HK-2 (cell line): ENCODE measurements around the gene TEAD2.
"Not testable (repeated sequence)": the region's sequence is repeated elsewhere in the genome, so short reads cannot be mapped to it uniquely, and the experiment has no call there.

Experiments used
- DNase-seq: peaks from one replicate; pipeline ENCODE4 v3.0.0-alpha.2; 2018; ENCODE audit not compliant: unreplicated experiment

TEAD2 gene

GRCh38 chr19:49333418-49333805 is 28.8 kb downstream of the TEAD2 start:
- DNase-seq: no peak

DNA sequence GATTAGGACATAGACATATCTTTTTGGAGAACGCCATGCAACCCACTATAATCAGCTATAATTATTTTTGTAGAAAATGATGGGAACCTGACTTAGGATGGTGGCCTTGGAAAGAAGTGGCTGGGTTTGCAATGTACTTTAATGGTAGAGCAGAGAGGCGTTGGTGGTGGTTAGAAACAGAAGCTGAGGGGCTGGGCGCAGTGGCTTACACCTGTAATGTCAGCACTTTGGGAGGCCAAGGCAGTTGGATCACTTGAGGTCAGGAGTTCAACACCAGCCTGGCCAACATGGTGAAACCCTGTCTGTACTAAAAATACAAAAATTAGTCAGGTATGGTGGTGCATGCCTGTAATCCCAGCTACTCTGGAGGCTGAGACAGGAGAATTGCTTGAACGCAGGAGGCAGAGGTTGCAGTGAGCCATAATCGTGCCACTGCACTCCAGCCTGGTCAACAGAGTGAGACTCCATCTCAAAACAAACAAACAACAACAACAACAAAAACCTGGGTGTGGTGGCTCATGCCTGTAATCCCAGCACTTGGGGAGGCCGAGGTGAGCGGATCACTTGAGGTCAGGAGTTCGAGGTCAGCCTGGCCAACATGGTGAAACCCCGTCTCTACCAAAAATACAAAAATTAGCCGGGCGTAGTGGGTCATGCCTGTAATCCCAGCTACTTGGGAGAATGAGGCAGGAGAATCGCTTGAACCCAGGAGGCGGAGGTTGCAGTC is 29.4 kb downstream of the TEAD2 start:
- not testable (repeated sequence) for DNase-seq

- DNase-seq: peak; percentile 65
These were observed 30.6 kb downstream of the TEAD2 start for GRCh38 chr19:49331616-49332055.

- not testable (repeated sequence) for DNase-seq
These were observed 31.0 kb downstream of the TEAD2 start for GRCh38 chr19:49331187-49331586.

DNA sequence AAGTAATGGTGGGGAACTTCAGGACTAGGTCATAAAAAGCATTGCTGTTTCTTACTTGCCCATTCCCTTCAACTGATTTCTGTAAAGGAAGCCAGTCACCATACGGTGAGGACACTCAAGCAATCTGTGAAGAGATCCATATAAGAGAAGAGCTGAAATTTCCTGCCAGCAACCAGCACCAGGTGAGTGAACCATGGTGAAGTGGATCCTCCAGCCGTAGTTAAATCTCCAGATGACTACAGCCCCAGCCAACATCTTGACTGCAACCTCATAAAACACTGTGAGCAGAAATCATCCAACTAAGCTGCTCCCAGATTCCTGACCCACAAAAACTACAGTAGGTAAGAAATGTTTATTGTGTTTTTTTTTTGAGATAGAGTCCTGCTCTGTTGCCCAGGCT is 33.5 kb downstream of the TEAD2 start:
- DNase-seq: no peak

- DNase-seq: no peak
These were observed 34.2 kb downstream of the TEAD2 start for GRCh38 chr19:49327878-49328544.

DNA sequence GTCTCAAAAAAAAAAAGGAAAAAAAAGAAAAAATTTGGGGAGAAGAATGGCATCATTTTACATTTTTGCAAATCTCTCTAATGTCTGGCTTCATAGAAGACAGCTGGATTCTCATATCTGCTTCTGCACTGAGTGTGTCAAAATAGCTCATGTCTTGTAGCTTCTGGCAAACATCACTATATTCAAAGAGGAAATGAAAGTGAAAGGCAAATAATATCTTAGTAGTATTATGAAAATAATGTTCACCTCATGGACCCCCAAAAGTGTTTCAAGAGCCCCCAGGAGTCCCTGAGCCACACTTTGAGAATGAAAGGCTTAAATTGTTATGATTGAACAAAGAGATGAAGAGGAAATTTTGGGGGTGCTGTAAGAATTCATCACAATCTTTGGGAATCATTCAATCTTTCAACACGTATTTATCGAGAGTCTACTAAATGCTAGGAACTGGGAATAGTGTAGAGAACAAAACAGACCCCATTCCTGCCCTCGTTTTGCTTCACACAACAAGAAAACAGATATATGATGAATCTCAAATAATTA is 36.0 kb downstream of the TEAD2 start:
- DNase-seq: no peak

GRCh38 chr19:49325756-49326155 is 36.5 kb downstream of the TEAD2 start:
- DNase-seq: not testable (repeated sequence)

DNA sequence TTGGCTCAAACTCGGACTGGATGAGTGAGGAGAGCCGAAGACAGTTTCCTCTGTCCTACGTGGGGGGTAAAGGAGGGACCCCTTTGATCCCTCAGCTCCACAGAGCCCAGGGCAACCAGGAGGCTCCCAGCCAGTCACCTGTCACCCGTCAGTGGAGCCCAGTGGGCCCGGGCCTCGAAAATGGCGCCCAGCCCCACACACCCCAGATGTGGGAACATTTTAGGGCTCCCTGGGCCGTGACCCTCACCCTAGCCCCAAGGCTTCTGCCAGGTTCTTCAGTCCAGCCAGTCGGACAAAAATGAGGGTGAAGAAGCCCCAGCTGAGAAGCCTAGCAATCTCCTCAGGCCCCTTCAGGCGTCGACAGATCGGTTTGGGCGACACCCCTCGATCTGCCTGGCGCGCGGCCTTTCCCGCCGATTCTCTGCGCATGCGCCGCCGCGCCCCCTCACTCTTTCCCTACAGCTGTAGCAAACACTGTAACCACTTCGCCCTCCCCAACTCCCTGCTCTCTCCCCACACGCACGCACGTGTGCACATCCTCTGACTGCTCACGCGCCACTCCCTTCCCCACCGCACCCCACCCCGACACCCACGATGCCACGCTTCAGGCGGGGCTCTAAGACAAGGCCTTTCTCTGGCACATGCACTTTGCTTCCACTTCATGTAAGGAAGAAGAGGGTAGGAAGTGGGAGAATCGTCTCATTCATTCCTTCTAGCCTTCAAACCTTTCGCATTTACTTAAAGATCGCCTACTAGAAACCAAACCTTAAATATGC is 37.2 kb downstream of the TEAD2 start, which contains the start of gene SLC6A16:
TSS of gene SLC6A16 (minus strand) at position 391 of the 776 bp plus-strand sequence. CDS start 13,844 bp downstream, outside the sequence.
- DNase-seq: no peak

DNA sequence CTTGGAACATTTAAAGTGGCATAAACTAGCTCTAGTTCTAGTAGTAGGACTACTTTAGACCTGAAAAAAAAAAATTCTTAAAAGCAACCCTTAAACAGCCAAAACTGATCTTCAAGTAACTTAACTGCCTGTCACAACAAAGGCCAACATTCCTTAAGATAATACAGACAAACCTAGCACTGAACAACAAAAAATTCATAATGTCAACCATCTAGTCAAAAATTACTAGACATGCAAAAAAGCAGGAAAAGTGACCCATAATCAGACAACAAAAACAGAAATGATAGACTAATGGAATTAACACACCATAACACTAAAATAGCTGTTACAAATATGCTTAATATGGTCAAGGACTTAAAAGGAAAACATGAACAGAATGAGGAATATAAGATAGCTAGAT is 43.9 kb downstream of the TEAD2 start:
- DNase-seq: no peak

- no peak for DNase-seq
These were observed 45.9 kb downstream of the TEAD2 start for GRCh38 chr19:49316284-49316683.

GRCh38 chr19:49315111-49315510 is 47.1 kb downstream of the TEAD2 start:
- no peak for DNase-seq

DNA sequence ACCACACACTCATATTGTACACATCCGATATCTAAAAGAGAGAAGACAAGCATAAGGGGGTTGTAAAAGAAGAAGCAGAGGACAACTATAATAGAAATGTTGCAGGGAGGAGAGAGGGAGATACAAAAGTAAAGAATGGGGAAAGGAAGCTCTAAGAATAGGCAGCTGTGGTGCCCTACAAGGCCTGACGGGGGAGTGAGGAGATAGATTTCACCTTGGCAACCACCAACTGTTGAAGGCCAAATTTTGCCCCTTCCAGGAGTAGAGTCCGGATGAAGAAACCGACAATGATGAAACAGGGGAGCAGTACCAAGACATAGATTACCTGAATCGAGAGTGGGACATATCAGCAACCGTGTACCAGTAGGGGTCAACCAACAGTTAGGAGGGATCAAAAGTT is 53.1 kb downstream of the TEAD2 start:
- DNase-seq: no peak

DNA sequence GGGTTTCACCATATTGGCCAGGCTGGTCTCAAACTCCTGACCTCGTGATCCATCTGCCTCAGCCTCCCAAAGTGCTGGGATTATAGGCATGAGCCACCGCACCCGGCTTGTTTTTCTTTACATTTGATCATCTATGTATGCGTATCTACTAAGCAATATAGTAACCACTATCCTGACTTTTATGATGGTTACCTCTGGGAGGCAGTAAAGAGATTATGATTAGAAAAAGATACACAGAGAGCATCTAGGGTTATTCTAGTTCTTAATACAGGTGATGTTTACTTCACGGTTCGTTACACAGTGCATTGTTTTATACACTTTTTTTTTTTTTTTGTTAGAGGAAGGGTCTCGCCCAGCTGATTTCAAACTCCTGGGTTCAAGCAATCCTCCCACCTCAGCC is 55.5 kb downstream of the TEAD2 start:
- not testable (repeated sequence) for DNase-seq

DNA sequence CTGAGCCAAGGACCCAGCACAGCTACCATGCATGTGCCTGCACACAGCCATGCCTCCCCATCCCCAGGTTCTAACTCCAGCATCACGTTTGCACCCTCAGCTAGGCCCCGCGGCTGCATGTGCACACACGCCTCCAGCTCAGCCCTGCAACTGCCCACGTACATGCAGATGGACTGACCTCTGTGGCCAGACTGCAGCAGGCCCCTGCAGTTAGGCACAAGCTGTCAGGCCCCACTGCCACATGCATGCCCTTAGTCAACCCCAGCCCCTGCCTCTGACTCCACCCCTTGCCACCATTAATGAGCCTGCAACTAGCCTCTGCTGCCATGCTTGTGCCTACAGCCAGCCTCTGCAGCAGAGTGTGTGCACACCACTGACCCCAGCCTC is 60.4 kb downstream of the TEAD2 start:
- DNase-seq: no peak

DNA sequence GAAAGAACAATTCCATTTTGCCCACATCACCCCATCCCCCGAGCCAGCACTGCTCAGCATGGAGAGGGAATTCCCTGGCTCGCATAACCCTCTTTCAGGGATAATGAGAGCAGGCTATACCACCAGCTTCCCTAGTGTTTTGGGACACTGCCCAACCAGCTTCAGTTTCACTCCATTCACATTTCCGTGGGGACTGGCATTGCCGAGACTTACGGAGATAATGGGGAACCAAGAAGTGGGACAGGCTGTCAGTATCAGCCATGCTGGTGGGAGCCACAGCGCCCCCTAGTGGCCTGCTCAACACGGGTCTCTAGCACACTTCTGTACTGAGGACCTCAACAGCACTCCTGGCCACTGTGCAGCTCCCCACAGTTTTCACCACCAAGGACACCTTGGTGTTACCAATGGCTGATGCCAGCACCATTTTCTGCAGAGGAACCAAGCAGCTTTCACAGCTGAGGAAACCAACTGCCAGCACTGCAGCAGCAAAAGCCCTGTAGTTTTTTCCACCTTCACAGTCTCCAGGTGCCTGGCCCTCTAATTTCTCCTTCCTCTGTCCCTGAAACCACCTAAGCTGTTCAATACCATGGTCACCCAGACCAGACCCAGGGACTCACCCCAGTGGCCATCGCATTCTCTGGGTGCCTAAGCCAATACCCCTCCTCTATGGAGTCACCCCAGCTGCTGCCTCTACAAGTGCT is 60.9 kb downstream of the TEAD2 start:
- DNase-seq: peak; percentile 62

DNA sequence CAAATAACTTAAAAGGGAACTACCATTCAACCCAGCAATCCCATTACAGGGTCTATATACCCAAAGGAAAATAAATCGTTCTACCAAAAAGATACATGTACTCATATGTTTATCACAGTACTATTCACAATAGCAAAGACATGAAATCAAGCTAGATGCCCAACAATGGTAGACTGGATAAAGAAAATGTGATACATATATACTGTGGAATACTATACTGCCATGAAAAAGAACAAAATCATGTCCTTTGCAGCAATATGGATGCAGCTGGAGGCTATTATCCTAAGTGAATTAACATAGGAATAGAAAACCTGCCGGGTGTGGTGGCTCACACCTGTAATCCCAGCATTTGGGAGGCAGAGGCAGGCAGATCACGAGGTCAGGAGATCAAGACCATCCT is 63.6 kb downstream of the TEAD2 start:
- DNase-seq: not testable (repeated sequence)

- DNase-seq: no peak
These were observed 64.8 kb downstream of the TEAD2 start for GRCh38 chr19:49297403-49297802.

DNA sequence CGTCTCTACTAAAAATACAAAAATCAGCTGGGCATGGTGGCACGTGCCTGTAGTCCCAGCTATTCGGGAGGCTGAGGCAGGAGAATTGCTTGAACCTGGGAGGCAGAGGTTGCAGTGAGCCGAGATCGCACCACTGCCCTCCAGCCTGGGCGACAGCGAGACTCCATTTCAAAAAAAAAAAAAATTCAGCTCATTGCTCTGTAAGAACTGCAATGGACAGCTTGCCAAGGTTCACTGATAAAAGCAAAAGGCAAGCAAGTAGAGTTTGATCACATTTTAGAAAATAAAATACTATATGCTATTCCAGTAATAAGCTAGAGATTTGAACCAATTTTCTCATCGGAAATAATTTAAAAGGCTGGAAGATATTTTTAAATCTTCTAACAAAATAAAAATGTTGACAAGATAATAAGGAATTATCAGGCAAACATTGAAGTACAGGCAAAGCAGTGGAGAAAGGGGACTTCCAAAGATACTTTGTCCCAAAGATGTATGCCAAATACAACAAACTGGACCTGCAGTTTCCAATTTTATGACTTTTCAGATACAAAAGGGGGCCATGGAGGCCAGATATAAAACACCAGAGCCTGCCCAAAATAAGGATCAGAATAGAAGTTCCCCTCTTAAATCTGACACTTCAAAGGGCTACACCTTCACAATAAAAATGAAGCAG is 66.9 kb downstream of the TEAD2 start:
- no peak for DNase-seq

DNA sequence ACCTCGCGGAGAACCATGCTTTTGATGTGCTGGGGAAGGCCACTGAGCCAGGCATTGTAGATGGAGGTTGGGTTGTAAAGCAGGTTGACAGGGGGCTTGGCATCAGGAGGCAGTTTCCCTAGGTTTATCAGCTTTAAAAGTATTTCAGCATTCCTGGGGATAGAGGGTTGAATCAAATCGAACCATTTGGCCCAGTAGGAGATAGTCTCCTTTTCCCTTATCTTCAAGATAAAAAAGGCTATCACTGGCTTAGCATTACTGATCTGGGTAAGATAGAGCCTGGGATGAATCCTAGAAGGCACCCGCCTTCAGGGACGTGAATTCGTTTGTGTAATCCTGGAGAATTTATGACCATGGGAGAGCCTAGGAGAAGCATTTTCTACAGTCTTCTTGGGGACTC is 67.8 kb downstream of the TEAD2 start:
- DNase-seq: no peak
